SK-N-MC (cell line): ENCODE data around the gene IQUB.

ENCODE experiments used
- EZH2 ChIP-seq: fragments of 200-600 bp; sonication (generic); IDR thresholded peaks from one replicate; pipeline ENCODE4 v1.6.1; 2017; ENCODE audit warnings: antibody characterized with exemption
- POLR2AphosphoS5 ChIP-seq: IDR thresholded peaks from 2 replicates; pipeline ENCODE4 v1.6.1; 2012; ENCODE audit warnings: mild to moderate bottlenecking, low read depth, low read length, borderline replicate concordance

GRCh38 chr7:123500878-123501489 lies 33.4 kb downstream of the IQUB start:
- TF ChIP-seq EZH2 = no peak
- TF ChIP-seq POLR2AphosphoS5 = no peak
